EH (cell line): ENCODE results near the gene NWD2.
"Not testable (repeated sequence)": the region's sequence is repeated elsewhere in the genome, so short reads cannot be mapped to it uniquely, and the experiment has no call there.

ENCODE experiments used
- DNase-seq: peaks from one replicate; pipeline ENCODE4 v3.0.0-alpha.2; 2015; ENCODE audit warnings: low read depth

NWD2 gene

GRCh38 chr4:37392521-37393255, 148.1 kb downstream of the NWD2 start:
- DNase-seq: no peak

DNA sequence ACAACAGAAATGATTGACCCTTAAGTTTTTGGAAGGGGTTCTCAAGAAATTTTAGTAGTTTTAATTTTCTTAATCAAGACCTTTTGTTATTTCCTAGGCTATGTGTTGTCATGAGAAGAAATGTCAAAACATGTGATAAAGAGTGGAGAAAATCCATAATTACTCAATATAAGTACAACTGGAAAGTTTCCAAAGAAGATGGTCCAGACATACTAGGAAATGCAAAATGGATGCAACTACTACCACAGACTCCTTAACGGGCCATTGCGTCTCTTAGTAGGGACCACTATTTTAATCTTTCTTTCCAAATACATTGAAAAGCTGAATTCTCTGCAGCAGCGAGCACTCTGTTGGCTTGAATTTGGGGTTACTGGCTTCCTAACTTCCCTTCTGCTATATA, 148.8 kb downstream of the NWD2 start:
- no peak for DNase-seq

DNA sequence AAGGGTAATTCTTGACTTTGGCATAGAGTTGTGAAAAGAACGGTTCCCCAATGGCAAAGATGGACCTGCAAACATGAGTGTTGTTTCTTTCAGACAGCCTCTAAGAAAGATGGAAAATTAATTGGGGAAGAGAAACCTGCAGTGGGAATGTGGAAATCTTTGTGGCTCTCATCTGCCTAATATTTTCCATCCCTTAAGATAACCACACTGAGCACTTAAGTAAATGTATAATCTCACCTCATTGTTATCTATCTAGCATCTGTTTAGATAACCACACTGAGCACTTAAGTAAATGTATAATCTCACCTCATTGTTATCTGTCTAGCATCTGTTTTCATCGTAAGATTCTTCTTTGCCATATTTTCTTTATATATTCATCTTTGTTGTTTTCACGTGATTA, 149.3 kb downstream of the NWD2 start:
- no peak for DNase-seq

DNA sequence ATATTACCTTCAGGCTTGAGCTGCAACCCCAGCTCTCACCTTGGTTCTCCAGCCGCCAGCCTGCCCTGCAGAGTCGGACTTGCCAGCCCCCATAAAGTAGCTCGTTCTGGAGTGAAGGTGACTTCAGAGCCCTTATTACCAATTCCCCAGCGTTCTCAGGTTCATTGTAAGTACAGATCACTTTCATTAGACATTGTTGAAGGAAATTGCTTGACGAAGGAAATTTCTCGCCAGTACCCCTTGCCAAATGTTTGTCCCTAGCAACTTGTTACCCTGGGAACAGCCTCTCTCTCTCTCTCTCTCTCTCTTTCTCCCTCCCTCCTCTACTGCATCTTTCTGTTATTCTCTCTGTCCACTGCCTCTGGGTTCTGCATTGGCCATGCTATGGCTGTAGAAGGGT, 153.0 kb downstream of the NWD2 start:
- DNase-seq: no peak

- no peak for DNase-seq
Observed at GRCh38 chr4:37400241-37400881, 155.8 kb downstream of the NWD2 start.

- not testable (repeated sequence) for DNase-seq
Observed at GRCh38 chr4:37407938-37408826, 163.6 kb downstream of the NWD2 start.

GRCh38 chr4:37413612-37414011, 169.1 kb downstream of the NWD2 start:
- not testable (repeated sequence) for DNase-seq

GRCh38 chr4:37415845-37416369, 171.4 kb downstream of the NWD2 start:
- no peak for DNase-seq

- no peak for DNase-seq
Observed at GRCh38 chr4:37421614-37422013, 177.1 kb downstream of the NWD2 start.

DNA sequence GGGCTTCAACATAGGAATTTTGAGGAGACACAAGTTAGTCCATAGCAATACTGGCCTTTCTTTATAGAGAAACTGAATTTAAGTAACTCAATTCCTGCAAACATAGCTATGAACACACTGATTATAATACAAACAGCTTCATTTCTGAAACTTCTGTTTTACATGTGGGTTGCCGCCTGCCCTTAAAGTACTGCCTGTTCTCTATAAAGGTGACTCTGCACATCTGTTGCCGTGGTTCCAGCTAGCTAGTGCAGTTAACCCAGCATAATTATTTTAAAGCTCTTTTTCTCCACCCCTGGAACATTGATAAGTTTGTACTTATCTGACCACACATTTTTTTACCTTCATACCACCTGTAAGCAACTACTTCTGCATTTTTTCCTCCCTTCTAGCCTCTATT, 177.6 kb downstream of the NWD2 start:
- no peak for DNase-seq

DNA sequence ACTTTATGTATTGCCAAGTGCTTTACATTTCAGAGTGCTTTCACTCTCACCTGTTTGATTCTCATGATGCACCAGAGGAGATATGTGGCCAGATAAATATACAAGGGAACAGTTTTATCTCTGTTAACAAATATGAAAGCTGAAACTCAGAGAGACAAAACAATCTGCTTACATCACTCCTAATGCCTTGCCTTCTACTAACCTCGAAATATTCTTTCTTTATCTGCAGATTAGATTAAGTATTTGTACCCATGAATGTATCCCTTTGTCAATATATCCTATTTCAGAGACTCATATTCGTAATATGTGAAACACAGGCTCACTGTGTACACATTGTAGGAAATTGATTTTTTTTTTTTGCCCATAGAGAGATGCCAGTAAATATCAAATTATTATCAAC, 178.1 kb downstream of the NWD2 start:
- DNase-seq: no peak

DNA sequence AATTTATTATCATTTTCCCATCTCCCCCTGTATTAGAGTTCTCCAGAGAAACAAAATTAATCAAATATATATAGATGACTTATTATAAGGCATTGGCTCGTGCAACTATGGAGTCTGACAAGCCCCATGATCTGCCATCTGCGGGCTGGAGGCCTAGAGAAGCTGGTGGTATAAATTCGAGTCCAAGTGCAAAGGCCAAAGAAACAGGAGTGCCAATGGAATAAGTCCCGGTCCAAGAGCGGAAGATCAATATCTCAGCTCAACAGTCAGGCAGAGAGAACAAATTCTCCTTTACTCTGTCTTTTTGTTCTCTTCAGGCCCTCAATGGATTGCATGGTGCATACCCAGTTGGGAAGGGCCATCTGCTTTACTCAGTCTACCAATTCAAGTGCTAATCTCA, 178.8 kb downstream of the NWD2 start:
- DNase-seq: no peak

DNA sequence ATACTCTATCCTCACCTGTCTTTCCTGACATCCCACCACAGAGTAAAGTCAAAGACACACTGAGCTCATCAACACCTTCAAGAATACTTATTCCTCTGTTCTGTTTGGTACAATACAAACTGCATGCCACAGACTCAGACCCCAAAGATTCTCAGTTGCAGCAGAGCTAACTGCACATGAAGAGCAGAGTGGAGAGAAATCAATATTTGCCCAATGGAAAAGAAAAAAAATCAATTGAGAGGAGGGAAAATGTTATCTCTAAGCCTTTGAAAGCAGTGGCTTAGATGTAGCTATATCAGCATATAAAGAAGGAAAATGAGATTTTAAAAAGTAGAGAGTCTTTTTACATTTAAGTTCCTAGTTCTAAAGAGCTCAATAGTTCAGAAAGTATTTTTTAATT, 180.2 kb downstream of the NWD2 start:
- no peak for DNase-seq

GRCh38 chr4:37425857-37426256, 181.3 kb downstream of the NWD2 start:
- no peak for DNase-seq

- no peak for DNase-seq
Observed at GRCh38 chr4:37427193-37427592, 182.7 kb downstream of the NWD2 start.

DNA sequence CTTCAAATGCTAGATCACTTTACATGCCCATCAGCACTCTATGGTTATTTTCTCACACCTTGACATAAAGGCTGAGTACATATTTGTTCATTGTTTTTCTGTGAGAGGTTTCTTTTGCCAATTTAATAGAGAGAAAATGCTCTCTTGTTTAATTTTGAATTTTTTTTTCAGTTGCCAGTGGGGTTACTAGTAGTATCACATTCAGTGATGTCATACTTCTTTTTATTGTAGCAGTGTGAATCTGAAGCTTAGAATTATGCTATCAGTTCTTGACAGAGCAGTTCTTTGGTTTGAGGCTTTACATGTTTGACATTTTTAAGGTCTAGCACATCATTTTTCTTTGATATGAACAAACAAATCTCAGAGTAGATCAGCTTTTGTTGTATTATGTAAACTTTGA, 185.4 kb downstream of the NWD2 start:
- no peak for DNase-seq

- DNase-seq: no peak
Observed at GRCh38 chr4:37430718-37431416, 186.3 kb downstream of the NWD2 start.

DNA sequence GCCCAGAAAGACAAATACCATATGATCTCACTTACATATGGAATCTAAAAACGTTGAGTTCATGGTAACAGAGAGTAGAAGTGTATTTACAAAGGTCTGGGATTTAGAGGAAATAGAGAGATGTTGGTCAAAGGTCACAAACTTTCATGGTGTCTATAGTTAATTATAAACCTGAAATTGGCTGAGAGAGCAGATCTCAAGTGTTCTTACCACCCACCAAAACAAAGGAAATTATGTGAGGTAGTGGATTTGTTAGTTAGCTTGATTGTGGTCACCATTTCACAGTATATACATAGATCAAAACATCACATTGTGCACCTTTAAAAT, 186.8 kb downstream of the NWD2 start:
- no peak for DNase-seq

DNA sequence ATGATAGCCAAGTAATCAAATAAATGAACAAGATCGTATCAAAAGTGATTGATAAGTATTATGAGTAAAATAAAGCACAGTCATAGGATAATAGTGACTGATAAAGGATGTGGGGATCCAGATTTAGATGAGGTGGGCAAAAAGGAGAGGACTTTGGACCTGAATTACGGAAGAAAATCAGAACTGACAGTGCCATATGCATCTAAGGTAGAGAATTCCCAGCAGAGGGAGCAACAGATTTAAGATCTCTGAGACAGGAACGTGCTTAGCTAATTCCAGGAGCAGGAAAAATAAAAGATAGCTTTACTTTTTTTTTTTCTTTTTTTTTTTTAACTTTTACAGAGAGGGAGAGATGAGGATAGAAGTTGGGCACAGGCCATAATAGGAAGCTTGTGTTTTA, 189.9 kb downstream of the NWD2 start:
- DNase-seq: no peak

DNA sequence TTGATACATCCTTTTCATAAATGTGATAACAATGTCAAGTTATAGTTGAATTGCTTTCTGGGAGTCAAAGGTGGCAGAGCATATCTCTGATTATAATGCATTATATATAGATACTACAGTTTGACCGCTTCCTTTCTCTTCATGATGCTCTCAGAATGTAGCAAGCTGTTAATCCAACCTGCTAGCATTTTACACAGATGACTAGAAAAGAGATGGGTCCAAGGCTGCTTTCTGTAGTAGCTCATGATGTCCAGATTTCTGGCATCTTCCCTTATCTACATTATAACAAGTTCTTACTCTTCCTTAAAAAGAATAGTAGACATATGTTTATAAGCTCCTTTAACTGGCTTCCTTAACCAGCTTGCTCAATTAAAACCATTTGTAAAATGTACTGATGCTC, 192.0 kb downstream of the NWD2 start:
- DNase-seq: no peak

- no peak for DNase-seq
Observed at GRCh38 chr4:37437163-37437562, 192.6 kb downstream of the NWD2 start.

DNA sequence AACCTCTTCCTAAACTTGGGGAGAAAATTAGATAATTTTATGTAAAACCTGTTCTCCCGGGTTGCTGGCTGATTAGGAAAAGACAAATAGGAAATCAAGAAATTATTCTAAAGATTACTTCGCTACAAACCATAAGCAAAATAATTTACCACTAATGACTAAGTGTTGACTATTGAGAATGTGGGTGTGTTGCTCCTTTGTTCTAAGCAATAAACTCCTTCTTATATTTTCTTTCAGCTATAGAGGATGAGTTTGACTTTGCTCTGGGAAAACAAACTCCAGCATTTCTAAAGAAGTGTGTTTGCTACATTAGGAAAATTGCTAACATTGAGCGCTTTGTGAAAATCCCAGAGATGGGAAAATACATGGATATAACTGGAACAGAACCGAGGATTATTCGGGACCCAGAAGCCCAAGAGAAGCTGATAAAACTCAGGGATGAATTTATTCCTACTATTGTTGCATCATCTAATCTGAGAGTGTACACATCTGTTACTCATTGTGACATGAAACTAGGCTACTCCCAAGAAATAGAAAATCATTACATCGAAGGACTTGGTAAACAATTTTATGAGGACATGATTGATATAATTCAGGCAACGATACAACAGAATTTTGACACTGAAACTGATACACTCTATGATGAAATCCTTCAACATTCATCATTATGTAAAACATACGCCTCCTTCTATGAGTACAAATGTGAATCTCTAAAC, 194.2 kb downstream of the NWD2 start:
- DNase-seq: no peak
